Thyroid gland (tissue), 4 donors: Measurements from ENCODE around the gene ABCC9. TPM values are rescaled to one million over a fixed set of nuclear protein-coding genes. Genes with fewer than 3 reads are reported as not detected.
"Not testable (repeated sequence)": the region's sequence is repeated elsewhere in the genome, so short reads cannot be mapped to it uniquely, and the experiment has no call there.

ENCODE experiments used
- DNase-seq, 2 donors: peaks; one replicate each; pipeline ENCODE4 v3.0.0-alpha.2; 2019
- H3K27ac ChIP-seq, 3 donors: fragments of 200-600 bp; sonication (generic); 1 replicate in 2 of 3; 2 replicates in 1 of 3; pipeline ENCODE4 v1.5.1; 2016 to 2019; ENCODE audit warnings: mild to moderate bottlenecking in 1 of 3, moderate library complexity in 1 of 3
- H3K27me3 ChIP-seq: fragments of 200-600 bp; sonication (generic); one replicate; pipeline ENCODE4 v1.5.1; 2019
- H3K36me3 ChIP-seq, 2 donors: fragments of 200-600 bp; sonication (generic); one replicate each; pipeline ENCODE4 v1.5.1; 2016 to 2019
- H3K4me1 ChIP-seq, 2 donors: fragments of 200-600 bp; sonication (generic); one replicate each; pipeline ENCODE4 v1.5.1; 2017 to 2019
- H3K4me3 ChIP-seq, 3 donors: fragments of 200-600 bp; sonication (generic); replicated peaks in 1 of 3; 1 replicate in 2 of 3; 2 replicates in 1 of 3; pipeline ENCODE4 v1.5.1; 2016; ENCODE audit warnings: mild to moderate bottlenecking in 1 of 3
- H3K9me3 ChIP-seq: fragments of 200-600 bp; sonication (generic); one replicate; pipeline ENCODE4 v1.5.1; 2017
- CTCF ChIP-seq, 6 experiments: fragments of 200-600 bp in 3 of 6; fragments of 450-650 bp in 3 of 6; sonication (generic) in 3 of 6; IDR thresholded peaks; one replicate each; pipeline ENCODE4 v1.5.1; 2016 to 2019; ENCODE audit warnings: antibody characterized with exemption in 6 of 6, mild to moderate bottlenecking in 2 of 6, inconsistent platforms in 1 of 6, moderate library complexity in 1 of 6
- POLR2A ChIP-seq, 2 donors: fragments of 450-650 bp; IDR thresholded peaks; one replicate each; pipeline ENCODE4 v1.6.1; 2017; ENCODE audit warnings: antibody characterized with exemption in 2 of 2, mild to moderate bottlenecking in 2 of 2, moderate library complexity in 1 of 2
- WGBS, 2 donors: methylation state at CpG; one replicate each; pipeline ENCODE4 v1.1.5; 2017; 5-methylcytosine and 5-hydroxymethylcytosine counted together
- intact Hi-C: fragments of 100-400 bp; cut with DNase I; formaldehyde crosslinking; loops from one replicate; pipeline ENCODE4 v1.15.1; 2023
- total RNA-seq, 4 donors: library from RNA; depleted of rRNA; stranded (reverse); fragments of >200 nt; gene quantifications; one replicate each; pipeline ENCODE4 v1.2.3, GENCODE V29; 2016

Gene ABCC9
- total RNA-seq, 4 donors from 2014 or later, result 10.5 to 46.8 (median 26.0) TPM

DNA sequence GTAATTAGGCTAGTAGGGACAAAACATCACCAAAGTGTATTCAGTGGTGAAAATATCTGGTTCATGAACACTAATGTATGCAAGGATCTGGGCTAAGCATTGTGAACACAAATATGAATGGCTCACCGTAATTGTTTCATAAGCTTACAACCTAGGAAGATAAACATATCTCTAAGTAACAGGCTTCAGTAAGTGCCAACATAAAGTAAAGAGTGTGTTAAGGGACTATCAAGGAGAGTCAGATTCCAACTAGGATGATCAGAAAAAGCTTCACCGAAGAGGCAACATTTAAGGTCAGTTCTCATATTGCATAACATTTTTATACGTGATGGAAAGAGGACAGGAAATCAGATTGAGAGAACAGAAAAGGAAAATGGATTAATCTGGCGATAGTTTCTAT lies 29.4 kb downstream of the ABCC9 start:
- Histone ChIP-seq H3K4me1 (no peaks in the 10 kb centered on the region), H3K27me3 (no peaks in the 10 kb centered on the region), H3K4me3 (no peak overlapping the region), H3K36me3 (no peaks in the 10 kb centered on the region), H3K9me3 (no peaks in the 10 kb centered on the region), H3K27ac (no peak overlapping the region)
- TF ChIP-seq POLR2A (IDR thresholded peaks at IDR 0.05) (no peak), CTCF (IDR thresholded peaks at IDR 0.05) (no peak)
- DNase-seq, result no peak
- intact Hi-C loops, result no loop called here
- 88% methylated on average over 4 of the region's 4 CpGs for WGBS, 2 donors

DNA sequence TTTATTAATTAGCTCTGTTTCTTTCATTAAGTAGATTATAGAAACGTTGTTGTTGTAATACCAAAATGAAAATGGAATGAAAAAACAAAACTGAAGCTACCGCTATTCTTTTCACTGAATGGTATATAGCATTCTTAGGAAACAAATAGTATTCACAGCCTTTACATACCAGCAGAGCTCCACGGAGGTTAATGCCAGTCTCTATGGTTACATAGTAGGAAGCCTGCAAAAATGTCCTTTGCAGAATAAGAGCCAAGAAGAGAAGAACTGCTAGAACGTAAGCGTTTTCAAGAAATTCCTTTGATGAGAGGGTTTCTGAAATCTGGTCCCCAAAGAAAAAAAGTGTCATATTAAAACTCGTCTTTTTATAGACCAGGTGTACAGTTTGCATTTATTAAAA lies 30.6 kb downstream of the ABCC9 start:
- Histone ChIP-seq H3K4me1 (no peaks in the 10 kb centered on the region), H3K4me3 (no peak overlapping the region), H3K9me3 (no peaks in the 10 kb centered on the region), H3K27ac (no peak overlapping the region), H3K36me3 (no peaks in the 10 kb centered on the region), H3K27me3 (no peaks in the 10 kb centered on the region)
- intact Hi-C loops, result no loop called here
- WGBS, 2 donors, result 68 to 69% methylated on average over 6 of the region's 6 CpGs
- no peak for DNase-seq
- no peak for TF ChIP-seq CTCF (IDR thresholded peaks at IDR 0.05)
- TF ChIP-seq POLR2A (IDR thresholded peaks at IDR 0.05), result no peak

DNA sequence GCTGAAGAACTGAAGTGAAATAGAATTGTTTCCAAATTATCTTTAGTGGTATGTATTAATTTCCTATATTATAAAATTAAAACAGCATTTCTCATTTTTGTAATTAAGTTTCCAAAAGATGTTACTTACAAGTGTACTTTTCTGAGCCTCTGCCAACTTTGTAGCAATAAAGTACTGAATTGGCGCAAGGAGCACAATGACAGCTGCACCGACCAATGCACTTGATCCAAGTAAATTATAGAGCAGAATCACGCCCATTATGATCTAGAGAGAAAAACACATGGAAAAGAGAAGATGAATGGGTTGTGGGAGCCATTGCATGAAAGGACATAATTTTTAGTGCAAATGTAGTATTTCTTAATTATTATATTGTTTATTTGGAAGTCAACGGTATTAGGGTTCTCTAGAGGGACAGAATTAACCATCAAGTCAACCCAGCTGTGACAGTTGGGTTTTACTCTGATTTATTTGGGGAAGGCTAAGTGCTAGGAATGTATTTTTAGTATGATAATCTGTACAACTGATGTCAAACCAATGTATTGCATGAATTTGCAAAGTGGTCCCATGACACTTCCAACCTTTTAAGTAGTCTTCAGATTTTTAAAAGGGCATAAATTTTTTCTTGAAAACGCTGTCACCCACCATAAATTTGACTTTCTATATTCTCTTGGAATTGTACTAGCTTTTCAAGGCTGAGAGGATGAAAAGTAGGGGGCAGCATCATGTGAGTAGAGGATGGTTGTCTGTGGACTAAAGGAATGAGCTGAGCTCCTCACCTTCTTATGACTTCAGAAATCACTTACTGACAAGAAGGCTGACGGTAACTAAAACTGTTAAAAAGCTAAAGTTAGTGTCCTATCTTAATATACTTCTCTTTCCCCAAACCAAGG lies 33.0 kb downstream of the ABCC9 start:
- no peak overlapping the region for H3K4me3 ChIP-seq
- 87 to 89% methylated on average over 6 of the region's 6 CpGs for WGBS, 2 donors
- H3K9me3 ChIP-seq, result no peaks in the 10 kb centered on the region
- DNase-seq, result no peak
- no peaks in the 10 kb centered on the region for H3K27me3 ChIP-seq
- H3K36me3 ChIP-seq, result no peaks in the 10 kb centered on the region
- intact Hi-C loops, result no loop called here
- H3K4me1 ChIP-seq, result no peaks in the 10 kb centered on the region
- TF ChIP-seq POLR2A (IDR thresholded peaks at IDR 0.05), result no peak
- TF ChIP-seq CTCF (IDR thresholded peaks at IDR 0.05), result no peak
- no peak overlapping the region for H3K27ac ChIP-seq

DNA sequence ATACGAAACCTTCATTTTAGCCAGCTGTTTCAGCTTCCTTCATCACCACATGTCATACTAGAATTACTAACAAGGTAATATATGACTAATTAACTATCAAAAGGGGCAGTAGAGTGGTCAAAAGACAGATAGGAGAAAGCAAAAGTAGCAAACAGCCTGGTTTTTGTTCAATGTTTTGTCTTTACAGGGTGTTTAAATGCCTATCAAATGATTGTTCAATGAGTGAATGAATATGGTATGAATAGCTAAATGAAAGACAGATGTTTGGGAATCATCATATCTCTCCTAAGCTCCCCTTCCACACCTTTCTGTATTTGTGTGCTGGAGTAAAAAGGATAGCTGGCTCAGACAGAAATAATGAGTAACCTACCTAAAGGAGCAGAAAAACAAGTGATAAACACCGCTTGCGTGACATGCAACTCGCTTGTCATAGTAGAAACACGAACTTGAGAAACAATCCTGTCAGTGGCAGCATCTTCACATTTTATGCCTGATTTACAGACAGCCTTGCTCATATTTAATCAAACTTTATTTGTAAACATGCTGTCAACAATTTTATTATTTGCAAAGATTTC lies 34.2 kb downstream of the ABCC9 start:
- DNase-seq, result no peak
- Histone ChIP-seq H3K36me3 (no peaks in the 10 kb centered on the region), H3K27ac (no peak overlapping the region), H3K4me1 (no peaks in the 10 kb centered on the region), H3K9me3 (no peaks in the 10 kb centered on the region), H3K4me3 (no peak overlapping the region), H3K27me3 (no peaks in the 10 kb centered on the region)
- intact Hi-C loops, result no loop called here
- TF ChIP-seq CTCF (IDR thresholded peaks at IDR 0.05) (no peak), POLR2A (IDR thresholded peaks at IDR 0.05) (no peak)
- WGBS, 2 donors, result 90% methylated on average over 5 of the region's 5 CpGs

DNA sequence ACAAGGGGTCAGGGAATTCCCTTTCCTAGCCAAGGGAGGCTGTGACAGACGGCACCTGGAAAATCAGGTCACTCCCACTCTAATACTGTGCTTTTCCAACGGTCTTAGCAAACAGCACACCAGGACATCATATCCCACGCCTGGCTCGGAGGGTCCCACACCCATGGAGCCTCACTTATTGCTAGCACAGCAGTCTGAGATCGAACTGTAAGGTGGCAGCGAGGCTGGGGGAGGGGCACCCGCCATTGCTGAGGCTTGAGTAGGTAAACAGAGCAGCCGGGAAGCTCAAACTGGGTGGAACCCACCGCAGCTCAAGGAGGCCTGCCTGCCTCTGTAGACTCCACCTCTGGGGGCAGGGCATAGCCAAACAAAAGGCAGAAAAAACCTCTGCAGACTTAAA lies 41.7 kb downstream of the ABCC9 start:
- H3K27ac ChIP-seq, H3K4me3 ChIP-seq, intact Hi-C loops, H3K4me1 ChIP-seq, H3K27me3 ChIP-seq, DNase-seq, H3K36me3 ChIP-seq, H3K9me3 ChIP-seq: not testable (repeated sequence)
- WGBS, 2 donors, result 84 to 93% methylated on average over 6 to 9 of the region's 9 CpGs
